ENCODE measurements around the gene TBC1D2.
"Not testable (repeated sequence)": the region's sequence is repeated elsewhere in the genome, so short reads cannot be mapped to it uniquely, and the experiment has no call there.

TBC1D2 gene, protein sequence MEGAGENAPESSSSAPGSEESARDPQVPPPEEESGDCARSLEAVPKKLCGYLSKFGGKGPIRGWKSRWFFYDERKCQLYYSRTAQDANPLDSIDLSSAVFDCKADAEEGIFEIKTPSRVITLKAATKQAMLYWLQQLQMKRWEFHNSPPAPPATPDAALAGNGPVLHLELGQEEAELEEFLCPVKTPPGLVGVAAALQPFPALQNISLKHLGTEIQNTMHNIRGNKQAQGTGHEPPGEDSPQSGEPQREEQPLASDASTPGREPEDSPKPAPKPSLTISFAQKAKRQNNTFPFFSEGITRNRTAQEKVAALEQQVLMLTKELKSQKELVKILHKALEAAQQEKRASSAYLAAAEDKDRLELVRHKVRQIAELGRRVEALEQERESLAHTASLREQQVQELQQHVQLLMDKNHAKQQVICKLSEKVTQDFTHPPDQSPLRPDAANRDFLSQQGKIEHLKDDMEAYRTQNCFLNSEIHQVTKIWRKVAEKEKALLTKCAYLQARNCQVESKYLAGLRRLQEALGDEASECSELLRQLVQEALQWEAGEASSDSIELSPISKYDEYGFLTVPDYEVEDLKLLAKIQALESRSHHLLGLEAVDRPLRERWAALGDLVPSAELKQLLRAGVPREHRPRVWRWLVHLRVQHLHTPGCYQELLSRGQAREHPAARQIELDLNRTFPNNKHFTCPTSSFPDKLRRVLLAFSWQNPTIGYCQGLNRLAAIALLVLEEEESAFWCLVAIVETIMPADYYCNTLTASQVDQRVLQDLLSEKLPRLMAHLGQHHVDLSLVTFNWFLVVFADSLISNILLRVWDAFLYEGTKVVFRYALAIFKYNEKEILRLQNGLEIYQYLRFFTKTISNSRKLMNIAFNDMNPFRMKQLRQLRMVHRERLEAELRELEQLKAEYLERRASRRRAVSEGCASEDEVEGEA

DNA sequence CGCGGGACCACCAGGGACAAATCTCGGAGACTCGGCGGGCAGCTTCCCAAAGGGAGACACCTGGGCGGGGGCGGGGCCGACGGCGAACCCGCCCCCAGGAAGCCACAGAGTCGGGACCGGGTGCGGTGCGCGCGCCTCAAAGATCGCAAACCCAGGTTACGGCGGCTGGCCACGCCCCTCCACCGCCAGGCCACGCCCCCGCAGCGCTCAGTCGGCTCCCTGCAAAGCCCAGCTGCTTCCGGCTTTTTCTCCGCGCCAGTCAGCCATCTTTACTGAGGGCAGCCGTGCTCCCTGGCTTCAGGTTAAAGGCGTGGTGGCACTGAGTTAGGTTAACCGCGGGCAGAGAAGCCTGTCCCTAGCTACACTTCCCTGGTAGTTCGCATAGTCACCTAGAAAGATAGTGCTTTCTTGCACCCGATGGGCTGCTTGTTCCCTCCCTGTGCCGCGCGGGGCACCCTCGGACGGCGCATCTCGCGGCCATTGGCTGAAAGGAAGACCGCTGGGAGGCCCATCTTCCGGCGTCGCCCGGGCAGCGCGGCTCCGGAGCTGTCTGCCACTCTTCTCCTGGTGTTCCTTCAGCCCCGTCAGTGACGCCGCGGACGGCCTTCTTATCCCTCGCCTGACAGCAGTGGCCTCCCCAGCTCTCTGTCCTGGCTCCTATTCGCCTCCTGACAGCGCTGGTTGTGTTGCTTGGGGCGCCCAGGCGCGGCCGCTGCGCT lies at the start of gene TBC1D2:
TBC1D2 (minus strand) TSS at position 72 of the 719 bp plus-strand sequence. CDS start 108 bp downstream, outside the sequence.
- DNase-seq = peak; percentile 98

DNA sequence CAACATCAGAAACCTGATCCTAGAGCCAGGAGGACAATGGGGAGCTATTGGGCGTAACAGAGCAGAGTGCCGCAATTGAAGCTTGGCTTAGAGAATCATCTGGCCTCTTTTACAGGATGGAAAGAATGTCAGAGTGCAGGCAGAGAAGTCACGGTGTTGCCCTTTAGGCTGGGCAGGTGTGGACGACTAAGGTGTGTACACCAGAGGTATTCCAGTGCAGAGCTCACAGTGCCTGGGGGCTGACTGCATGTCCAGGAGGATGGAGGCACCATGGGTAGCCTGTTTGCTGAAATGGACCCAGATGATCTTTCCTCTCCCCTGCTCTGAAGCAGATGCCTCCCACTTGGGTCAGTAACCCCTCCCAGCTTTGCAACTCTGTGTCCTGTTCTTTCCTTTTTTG lies 48.9 kb upstream of the TBC1D2 start:
- no peak for DNase-seq

DNA sequence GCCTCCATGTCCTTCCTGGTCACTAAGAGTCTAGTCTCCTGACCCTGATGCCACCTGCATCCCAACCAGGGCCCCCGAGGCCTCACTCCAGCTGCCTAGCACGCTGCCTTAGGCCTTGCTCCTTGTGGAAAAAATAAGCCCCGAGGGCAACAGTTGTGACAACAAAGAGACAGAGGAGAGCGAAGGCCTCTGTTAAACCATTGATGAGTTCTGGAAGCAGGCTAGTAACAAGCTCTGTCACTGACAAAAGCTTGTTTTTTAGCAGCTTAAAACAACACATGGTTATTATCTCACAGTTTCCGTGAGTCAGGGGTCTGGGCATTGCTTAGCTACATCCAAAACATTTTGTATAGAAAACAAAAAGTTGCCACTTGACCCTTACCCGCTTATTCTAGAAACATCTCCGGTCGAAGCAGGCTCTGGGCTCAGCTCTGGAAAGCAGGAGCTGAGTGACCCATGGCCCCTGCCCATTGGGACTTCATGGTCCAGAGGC lies 48.2 kb upstream of the TBC1D2 start:
- DNase-seq = no peak

DNA sequence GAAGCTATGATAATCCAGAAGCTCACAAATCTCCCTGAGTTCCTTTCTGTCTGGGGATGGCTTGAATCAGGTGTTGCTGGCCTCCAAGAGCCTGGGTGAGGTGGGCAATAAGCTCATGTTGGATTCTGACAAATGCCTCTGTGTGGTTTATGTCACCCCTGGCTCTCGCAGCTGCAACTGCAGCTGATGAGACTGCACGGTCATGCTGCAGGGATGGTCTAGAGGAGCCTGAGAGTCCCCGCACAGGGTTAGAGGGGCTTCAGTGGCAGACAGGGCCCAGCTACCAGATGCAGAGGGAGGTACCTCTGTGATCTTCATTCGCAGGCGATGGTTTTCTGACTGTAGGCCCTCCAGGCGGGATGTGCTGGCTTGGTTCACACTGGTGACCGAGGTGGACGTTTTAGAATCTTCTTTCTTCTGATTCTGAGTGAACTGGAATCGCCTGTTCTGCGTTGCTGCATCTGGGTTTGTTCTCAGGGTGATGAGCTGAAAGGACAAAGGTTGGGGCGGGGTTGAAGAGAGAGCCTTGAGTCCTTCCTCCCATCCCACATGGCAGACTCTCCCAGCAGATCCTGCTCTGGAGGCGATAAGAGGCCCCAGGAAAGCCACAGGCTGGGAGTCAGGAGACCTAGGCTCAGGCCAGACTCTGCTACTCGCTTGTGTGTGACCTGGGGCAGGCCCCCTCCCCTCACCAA lies 47.6 kb upstream of the TBC1D2 start:
- no peak for DNase-seq

DNA sequence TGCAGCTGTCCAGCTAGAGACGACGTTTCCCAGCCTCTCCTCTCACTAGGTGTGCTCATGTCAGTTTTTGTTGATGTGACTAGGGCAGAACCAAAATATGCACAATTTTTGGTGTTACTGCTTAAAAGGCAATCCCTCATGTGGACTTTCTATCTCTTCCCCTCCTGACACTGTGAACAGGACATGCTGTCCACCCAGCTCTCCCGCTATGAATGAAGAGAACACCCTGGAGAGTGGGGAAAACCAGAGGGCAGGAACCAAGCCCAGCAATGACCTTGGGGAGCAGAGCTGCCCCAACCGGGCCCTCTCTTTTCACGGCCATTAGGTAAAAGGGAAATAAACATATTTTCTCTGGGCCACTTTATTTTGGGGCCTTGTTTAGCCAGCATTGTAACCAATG lies 46.7 kb upstream of the TBC1D2 start:
- DNase-seq = no peak

DNA sequence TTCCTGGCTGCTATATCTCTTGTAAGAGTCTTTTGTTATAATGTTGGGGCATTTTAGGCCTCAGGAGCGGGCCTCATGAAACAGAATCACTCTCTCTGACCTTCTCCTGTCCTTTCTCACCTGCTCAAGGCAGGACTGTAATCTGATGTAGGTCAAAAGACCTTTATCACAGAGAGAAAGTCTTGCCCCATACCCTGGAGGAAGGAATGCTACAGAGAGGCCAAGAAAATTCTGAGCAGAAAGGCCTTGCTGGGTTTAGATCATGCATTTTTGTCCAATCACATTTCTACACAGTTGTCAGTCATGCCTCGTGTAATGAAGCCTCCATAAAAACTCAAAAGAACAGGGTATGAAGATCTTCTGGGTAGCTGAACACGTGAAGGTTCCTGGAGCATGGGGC lies 45.2 kb upstream of the TBC1D2 start:
- no peak for DNase-seq

DNA sequence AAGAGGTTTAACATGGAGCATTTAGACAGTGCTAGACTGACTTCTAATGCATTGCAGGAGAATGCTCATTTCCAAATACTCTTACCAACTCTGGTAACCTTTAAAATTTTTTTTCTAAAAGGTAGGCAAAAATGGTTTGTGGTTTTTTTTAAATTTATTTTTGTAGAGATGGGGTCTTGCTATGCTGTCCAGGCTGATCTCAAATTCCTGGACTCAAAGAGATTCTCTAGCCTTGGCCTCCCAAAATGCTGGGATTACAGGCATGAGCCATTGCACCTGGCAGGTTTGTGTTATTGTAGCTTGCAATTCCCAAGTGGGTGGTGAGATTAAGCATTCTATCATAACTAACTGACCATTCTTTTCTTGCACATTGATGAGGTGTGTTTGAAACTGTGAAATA lies 43.0 kb upstream of the TBC1D2 start:
- no peak for DNase-seq

DNA sequence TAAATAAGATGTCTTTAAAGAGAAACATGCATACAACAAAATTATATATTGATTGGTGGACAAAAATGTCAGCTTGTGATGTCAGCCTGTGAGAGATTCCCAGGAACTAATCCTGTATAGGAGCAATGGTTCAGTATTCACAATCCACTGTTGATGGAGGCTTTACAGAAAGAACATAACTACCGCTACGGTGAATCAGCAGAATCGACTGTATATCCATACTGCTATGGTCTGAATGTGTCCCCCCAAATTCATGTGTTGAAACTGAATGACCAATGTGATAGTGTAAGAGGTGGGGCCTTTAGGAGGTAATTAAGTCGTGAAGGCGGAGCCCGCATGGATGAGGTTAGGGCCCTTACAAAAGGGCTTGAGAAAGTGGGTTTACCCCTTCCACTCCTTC lies 40.4 kb upstream of the TBC1D2 start:
- DNase-seq = no peak

DNA sequence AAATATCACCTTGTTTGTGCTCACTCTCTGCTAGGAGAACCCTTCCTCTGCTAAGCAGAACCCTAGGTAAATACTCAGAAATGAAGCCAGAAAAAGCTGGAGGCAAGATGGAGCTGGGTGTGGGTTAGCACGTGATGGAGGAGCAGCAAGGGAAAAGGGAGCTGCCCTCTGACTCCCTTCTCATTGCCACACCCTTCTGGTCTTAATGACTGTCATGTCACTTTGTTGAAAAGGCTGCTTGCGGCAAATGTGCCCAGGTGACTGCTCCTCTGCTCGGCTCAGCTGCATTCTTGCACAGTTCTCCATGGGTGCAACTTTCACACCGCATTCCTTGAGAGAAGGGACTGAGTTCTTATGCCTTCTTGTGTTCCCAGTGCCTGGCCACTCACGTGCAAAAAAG lies 36.4 kb upstream of the TBC1D2 start:
- no peak for DNase-seq

DNA sequence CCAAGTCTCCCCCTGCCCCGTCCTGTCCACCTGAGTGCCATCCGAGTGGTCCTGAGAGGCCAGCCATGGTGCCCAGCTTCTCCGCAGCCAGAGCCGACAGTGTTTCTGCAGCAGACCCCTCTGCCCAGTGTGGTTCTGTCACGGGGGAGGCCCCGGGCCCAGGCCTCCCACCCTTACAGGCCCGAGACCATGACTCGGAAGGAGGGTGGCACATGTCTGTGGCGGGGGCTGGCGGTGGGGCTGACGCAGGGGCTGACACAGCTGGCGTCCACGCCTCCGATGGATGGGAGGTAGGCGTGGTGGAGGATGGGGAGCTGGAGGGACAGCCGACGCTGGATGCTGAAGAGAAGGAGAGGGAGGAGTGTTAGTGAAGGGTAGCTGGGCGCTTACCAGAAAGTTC lies 35.0 kb upstream of the TBC1D2 start:
- no peak for DNase-seq

DNA sequence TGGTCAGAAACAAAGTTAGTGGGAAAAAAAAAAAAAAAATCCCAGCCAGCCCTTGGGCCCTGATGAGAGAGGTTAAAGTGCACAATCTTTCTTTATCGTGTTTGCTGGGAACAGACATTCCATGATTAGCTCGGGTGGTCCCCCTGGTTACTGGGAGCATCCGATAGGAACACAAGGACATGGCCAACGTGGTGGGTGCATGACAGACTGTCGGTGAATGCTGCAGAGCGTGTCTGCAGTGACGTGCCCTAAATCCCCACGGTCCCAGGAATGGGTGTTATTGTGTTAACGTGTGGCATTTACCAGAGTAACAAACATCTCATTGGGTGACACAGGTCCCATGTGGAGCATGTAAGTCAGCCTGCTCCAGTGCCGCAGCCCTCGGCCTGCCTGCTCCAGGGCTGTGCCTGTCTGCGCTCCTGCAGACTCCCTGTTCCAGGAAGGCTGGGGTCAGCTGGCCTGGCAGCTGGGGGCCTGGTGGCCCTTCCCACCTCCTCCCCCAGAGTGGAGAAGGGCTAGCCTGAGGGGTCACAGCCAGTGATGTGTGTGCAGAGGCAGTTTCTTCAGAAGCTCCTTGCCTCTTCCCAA lies 34.3 kb upstream of the TBC1D2 start:
- DNase-seq = no peak

DNA sequence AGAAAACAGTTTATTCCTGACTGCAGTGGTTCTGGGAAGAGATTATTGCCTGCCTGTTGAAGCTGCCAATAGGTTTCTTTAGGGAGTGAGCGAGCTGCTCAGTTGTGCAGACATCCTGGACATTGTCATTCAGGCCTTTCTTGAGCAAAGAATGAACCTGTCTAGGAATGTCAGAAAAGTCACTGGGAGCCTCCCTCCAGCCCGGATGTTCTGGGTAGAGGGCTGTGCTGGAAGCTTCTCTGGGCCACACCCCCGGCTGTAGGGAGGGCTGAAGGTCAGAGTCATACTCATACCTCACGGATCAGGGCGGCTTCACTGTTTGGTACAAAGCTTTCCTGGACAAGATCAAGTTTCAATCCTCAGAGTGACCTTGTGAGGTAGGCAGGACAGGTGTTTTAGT lies 33.4 kb upstream of the TBC1D2 start:
- no peak for DNase-seq

DNA sequence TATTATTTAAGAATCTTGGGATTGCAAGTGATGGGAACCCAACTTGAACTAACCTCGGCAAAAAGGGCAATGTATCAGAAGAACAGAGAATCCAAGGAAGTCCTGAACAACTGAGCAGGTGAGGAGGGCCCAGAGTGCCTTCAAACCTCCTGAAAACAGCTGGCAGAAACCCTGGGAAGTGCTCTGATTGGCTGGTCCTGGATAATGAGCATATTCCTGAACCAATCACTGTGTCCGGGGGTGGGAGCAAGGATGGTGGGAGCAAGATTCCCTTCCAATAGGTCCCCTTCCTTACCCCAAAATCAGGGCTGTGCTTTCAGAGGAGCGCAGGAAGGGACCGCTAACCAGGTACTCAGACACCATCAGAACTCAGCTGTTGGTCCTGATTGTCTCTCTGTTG lies 31.9 kb upstream of the TBC1D2 start:
- no peak for DNase-seq

DNA sequence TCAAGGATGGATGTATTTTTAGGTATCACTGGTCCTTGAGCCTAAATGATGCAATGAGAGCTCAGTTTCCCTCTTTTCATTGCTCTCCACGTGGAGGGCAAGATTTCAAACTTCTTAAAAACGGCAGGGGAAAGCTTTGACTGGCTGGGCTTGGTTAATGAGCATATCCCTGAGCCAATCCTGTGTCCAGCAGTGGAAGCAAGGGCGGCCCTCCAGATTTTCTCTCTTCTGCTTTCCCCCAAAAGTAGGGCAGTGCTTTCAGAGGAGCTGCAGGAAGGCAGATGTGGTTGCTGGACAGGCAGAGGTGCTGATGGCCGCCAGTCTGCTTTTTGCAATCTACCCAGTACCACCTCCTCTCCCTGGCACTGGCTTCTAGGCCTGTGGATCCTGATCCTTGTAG lies 30.0 kb upstream of the TBC1D2 start:
- no peak for DNase-seq

DNA sequence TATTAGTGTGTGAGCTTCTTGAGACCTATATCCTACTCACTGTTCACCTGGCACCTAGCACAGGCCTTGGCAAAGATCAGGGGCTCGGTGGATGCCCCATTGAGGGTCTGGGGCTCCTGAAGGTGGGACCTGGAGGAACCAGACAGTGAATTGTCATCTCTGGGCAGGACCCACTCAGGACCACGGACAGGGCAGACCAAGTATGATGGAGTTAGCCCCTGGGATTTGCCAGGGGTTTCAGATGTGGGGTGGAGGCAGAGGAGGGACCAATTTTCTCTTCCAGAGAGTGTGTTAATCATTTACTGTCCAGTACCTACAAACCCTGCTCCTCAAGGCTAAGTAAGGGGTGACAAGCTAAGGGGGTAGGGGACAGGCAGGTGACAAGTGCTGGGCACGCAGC lies 29.3 kb upstream of the TBC1D2 start:
- no peak for DNase-seq

DNA sequence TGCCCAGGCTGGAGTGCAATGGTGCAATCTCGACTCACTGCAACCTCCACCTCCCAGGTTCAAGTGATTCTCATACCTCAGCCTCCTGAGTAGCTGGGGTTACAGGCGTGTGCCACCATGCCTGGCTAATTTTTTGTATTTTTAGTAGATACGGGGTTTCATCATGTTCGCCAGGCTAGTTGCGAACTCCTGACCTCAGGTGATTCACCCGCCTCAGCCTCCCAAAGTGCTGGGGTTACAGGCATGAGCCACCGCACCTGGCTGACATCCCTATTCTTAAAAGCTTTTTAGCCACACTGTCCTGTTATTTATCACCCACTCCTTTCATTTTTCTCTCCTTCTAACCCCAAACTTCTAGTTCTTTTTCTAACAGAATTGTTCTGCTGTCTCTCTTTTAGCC lies 27.7 kb upstream of the TBC1D2 start:
- not testable (repeated sequence) for DNase-seq

DNA sequence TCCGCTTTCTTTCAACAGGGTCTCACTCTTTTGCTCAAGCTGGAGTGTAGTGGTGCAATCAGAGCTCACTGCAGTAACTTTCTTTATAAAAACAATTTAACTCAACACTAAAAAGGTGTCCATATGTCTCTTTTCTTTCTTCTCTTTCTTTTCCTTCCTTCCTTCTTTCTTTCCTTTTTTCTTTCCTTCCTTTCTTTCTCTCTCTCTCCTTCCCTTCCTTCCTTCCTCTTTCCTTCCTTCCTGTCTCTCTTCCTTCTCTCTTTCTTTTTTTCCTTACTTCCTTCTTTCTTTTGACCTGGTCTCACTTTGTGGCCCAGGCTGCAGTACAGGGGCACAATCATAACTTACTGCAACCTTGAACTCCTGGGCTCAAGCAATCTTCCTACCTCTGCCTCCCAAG lies 25.8 kb upstream of the TBC1D2 start:
- no peak for DNase-seq

DNA sequence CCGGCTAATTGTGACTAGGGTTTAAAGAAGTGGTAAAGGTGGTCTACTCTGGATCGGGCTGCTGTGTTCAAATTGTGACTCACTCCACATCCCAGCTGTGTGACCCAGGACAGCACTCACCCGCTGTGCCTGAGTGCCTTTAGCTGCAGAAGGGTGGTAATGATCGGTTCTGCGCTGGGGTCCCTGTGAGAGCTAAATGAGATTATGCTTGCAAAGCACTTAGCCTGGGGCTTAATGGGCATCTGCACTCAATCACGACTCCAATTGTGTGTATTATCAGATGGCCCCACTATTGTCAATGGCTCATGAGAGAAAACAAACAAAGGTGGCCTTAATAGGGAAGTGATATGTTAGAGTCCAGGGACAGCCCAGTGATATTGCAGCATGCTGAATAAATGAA lies 25.1 kb upstream of the TBC1D2 start:
- DNase-seq = no peak

DNA sequence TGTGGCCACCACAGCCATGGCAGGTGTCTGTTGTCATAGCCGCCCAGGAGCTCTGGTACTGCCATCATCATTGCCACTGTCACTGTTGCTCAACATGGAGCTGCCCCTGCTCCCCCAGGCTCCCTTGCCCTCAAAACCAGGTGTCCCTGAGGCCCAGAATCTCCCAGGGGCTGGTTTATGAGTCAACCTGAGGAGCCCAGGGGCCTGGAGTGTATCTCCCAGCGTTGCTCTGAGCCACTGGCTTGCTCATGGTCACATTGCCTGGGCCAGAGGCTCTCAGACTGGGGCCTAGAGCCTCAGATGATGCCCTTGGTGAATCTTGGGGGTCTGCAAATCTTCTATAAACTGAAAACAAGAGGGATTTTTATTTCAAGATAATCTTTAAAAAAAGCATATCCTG lies 24.7 kb upstream of the TBC1D2 start:
- no peak for DNase-seq

DNA sequence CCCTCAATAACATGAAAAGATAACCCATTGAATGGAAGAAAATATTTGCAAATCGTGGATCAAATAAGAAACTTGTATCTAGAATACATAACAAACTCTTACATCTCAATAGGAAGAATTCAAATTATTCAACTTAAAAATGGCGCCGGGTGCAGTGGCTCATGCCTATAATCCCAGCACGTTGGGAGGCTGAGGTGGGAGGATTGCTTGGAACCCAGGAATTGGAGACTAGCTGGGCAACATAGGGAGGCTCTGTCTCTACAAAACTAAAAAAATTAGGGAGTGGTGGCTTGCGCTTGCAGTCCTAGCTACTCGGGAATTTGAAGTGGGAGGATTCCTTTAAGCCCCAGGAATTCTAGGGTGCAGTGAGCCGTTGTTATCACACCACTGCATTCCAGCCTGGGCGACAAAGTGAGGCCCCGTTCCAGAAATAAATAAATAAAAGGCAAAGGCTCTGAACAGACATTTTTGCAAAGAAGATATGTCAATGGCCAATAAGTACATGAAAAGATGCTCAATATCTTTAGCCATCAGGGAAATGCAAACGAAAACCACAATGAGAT lies 21.5 kb upstream of the TBC1D2 start:
- DNase-seq = no peak

DNA sequence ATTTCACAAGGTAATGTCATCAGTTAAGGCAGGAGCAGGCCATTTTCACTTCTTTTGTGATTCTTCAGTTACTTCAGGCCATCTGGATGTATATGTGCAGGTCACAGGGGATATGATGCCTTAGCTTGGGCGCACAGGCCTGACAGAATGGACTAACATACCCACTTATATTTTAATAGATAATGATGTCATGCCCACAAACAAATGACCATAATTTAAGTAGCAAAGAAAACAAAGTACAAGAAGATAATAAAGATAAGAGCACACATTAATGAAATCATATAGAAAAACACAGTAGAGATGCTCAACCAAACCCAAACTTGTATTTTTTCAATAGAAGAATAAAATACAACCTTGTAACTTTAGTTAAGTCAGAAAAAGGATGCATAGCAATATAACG lies 19.7 kb upstream of the TBC1D2 start:
- no peak for DNase-seq

DNA sequence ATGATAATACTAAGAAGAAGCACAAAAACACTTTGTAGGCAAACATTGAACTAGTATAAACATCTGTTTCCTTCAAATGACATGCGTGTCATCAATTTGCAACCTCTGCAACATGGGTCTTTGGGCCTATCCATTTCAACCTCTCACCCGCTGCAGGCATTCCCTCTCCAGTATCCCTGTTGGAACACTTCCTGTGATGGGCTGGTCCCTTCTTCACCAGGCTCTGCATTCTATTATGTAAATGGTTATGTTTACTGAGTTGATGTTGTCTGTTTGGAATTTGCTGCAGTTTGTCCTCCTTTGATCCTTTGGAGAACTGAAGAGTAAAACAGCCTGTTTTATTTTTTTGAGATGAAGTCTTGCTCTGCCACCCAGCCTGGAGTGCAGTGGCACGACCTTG lies 16.6 kb upstream of the TBC1D2 start:
- DNase-seq = no peak

All from CD4-positive, alpha-beta T cell treated with Interleukin-21 for 1 hour (primary cell).